ENCODE results near the gene CAPN9.

DNA sequence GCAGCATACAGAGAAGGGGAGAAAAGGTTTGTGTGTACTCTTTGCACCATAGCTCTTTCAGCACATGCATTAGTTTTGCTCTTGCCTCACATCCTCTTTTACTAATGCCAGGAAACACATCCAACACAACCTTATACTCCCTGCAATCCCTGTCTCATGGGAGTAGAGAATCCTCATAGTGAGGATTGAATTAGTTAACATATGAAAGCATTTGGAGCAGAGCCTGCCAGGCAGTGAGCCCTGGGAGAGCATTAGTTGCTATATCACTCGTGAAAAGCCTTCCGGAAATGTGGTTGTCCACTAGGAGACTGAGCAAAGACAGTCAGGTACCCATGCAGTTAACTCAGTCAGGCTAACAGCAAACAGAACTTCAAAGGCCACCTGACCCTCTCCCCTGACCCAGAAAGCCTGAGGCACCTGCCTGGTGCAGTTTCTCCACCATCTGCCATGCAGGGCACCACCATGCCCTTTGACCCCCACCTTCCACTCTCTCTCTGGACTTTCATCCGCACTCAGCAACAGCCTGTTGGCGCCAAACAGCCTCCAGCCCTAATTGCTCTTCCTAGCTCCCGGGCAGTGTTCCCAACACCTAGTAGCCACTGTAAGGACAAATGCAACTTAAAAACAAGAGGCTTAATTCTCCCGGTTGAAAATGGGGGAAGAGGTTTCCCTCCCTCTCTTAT is 18.3 kb upstream of the CAPN9 start:
- TF ChIP-seq GATA3 (IDR thresholded peaks at IDR 0.05; ENCODE audit: low read depth, low read length) (no peak), GATA2 (IDR thresholded peaks at IDR 0.05; ENCODE audit: low read depth, low read length) (no peak)
